HG03558 (cell line): ENCODE results near the gene GBP7.

ENCODE experiments used
- ATAC-seq: cut with Tn5 transposase; IDR thresholded peaks from one replicate; pipeline ENCODE4 v1.9.1; 2021; ENCODE audit warnings: moderate number of reproducible peaks; ENCODE audit not compliant: unreplicated experiment; ENCODE audit errors: extremely low read depth

The GBP7 gene

GRCh38 chr1:89125240-89125912 lies 50.4 kb downstream of the GBP7 start:
- no peak for ATAC-seq

- ATAC-seq = no peak
Observed at GRCh38 chr1:89121641-89122040, 54.2 kb downstream of the GBP7 start.

- ATAC-seq = no peak
Observed at GRCh38 chr1:89114662-89115061, 61.1 kb downstream of the GBP7 start.

GRCh38 chr1:89112871-89113613 lies 62.8 kb downstream of the GBP7 start:
- no peak for ATAC-seq

- no peak for ATAC-seq
Observed at GRCh38 chr1:89104687-89105086, 71.1 kb downstream of the GBP7 start.

- ATAC-seq = no peak
Observed at GRCh38 chr1:89104147-89104546, 71.7 kb downstream of the GBP7 start.

GRCh38 chr1:89102021-89102420 lies 73.8 kb downstream of the GBP7 start:
- ATAC-seq = no peak

- ATAC-seq = no peak
Observed at GRCh38 chr1:89100412-89100811, 75.4 kb downstream of the GBP7 start.

- ATAC-seq = no peak
Observed at GRCh38 chr1:89098857-89099256, 76.9 kb downstream of the GBP7 start.

- ATAC-seq = no peak
Observed at GRCh38 chr1:89095737-89096136, 80.1 kb downstream of the GBP7 start.

- no peak for ATAC-seq
Observed at GRCh38 chr1:89089962-89090361, 85.8 kb downstream of the GBP7 start.

GRCh38 chr1:89088572-89088971 lies 87.2 kb downstream of the GBP7 start:
- no peak for ATAC-seq

GRCh38 chr1:89087241-89087640 lies 88.6 kb downstream of the GBP7 start:
- ATAC-seq = no peak

GRCh38 chr1:89085781-89086180 lies 90.0 kb downstream of the GBP7 start:
- ATAC-seq = no peak
